Measurements from ENCODE around the gene CFAP251.

DNA sequence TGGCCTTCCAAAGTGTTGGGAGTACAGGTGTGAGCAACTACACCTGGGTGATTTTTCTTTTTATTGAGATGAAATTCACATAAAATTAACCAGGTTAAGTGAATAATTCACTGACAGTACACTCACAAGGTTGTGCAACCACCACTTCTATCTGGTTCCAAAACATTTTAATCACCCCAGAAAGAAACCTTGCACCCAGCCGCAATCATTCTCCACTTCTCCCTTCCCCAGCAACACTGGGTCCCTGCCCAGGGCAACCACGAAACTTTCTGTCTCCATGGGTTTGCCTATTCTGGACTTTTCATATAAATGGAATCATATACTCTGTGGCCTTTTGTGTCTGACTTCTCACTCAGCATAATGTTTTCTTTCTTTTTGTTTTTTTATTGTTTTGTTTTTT, 133.9 kb downstream of the CFAP251 start:
- TF ChIP-seq POLR2AphosphoS5 (IDR thresholded peaks at IDR 0.05; ENCODE audit: low read depth, low read length) (no peak), SPI1 (IDR thresholded peaks at IDR 0.05; ENCODE audit: low read depth, low read length) (no peak), POLR2A (IDR thresholded peaks at IDR 0.05; ENCODE audit: low read depth, low read length) (no peak), TAF1 (IDR thresholded peaks at IDR 0.05; ENCODE audit: low read depth, low read length) (no peak), PAX5 (IDR thresholded peaks at IDR 0.05; ENCODE audit: insufficient read depth, low read length, severe bottlenecking) (no peak), POU2F2 (IDR thresholded peaks at IDR 0.05; ENCODE audit: low read depth, low read length) (no peak)
